ENCODE data around the gene HMBS.
"Not testable (repeated sequence)": the region's sequence is repeated elsewhere in the genome, so short reads cannot be mapped to it uniquely, and the experiment has no call there.

HMBS gene

GRCh38 chr11:119126675-119127268 is 42.1 kb downstream of the HMBS start:
- no peak overlapping the region for H3K4me3 ChIP-seq (ENCODE audit: low read length)
- H3K27me3 ChIP-seq (replicated peaks; ENCODE audit: control insufficient read depth, insufficient read depth, low read length): no peaks in the 10 kb centered on the region
- H3K36me3 ChIP-seq (ENCODE audit: control insufficient read depth, insufficient read depth, low read length, severe bottlenecking): peaks cover 30% of the 10 kb centered on the region
- no peaks in the 10 kb centered on the region for H3K9me3 ChIP-seq (ENCODE audit: control insufficient read depth, low read length)
- peaks cover 21% of the 10 kb centered on the region for H3K4me1 ChIP-seq (ENCODE audit: control insufficient read depth, insufficient read depth, low read length)
- no peak overlapping the region for H3K9ac ChIP-seq (ENCODE audit: low read length)
- DNase-seq (ENCODE audit: low read depth): no peak

DNA sequence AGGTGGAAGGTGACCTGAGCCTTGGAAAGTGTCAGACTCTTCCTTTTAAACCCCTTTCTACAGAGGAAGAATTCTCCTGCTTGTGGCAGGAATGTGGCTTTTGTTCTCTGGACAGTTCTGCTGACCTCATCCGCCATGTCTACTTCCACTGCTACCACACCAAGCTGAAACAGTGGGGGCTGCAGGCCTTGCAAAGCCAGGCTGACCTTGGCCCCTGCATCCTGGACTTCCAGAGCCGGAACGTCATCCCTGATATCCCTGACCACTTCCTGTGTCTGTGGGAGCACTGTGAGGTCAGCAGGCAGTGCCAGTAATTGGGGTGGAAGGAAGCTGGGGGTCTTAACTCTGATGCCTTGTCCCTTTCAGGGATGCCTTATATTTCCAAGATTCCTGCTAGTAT is 46.0 kb downstream of the HMBS start:
- Histone ChIP-seq H3K4me1 (ENCODE audit: control insufficient read depth, insufficient read depth, low read length) (peaks cover 3% of the 10 kb centered on the region), H3K27me3 (replicated peaks; ENCODE audit: control insufficient read depth, insufficient read depth, low read length) (no peaks in the 10 kb centered on the region), H3K36me3 (ENCODE audit: control insufficient read depth, insufficient read depth, low read length, severe bottlenecking) (peaks cover 49% of the 10 kb centered on the region), H3K9me3 (ENCODE audit: control insufficient read depth, low read length) (no peaks in the 10 kb centered on the region), H3K4me3 (ENCODE audit: low read length) (no peak overlapping the region), H3K9ac (ENCODE audit: low read length) (no peak overlapping the region)
- DNase-seq (ENCODE audit: low read depth): no peak

- H3K4me3 ChIP-seq (ENCODE audit: low read length): no peak overlapping the region
- no peaks in the 10 kb centered on the region for H3K4me1 ChIP-seq (ENCODE audit: control insufficient read depth, insufficient read depth, low read length)
- H3K36me3 ChIP-seq (ENCODE audit: control insufficient read depth, insufficient read depth, low read length, severe bottlenecking): peaks cover 49% of the 10 kb centered on the region
- no peaks in the 10 kb centered on the region for H3K27me3 ChIP-seq (replicated peaks; ENCODE audit: control insufficient read depth, insufficient read depth, low read length)
- peak; percentile 19 for DNase-seq (ENCODE audit: low read depth)
- H3K9ac ChIP-seq (ENCODE audit: low read length): no peak overlapping the region
- H3K9me3 ChIP-seq (ENCODE audit: control insufficient read depth, low read length): no peaks in the 10 kb centered on the region
Observed at GRCh38 chr11:119134389-119134978, 49.8 kb downstream of the HMBS start.

DNA sequence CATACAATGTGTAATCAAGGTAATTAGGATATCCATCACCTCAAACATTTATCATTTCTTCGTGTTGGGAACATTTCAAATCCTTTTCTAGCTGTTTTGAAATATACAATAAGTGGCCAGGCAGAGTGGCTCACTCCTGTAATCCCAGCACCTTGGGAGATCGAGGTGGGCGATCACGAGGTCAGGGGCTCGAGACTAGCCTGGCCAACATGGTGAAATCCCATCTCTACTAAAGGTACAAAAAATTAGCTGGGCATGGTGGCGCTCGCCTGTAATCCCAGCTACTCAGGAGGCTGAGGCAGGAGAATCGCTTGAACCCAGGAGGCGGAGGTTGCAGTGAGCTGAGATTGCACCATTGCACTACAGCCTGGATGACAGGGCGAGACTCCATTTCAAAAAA is 54.6 kb downstream of the HMBS start:
- not testable (repeated sequence) for H3K36me3 ChIP-seq (ENCODE audit: control insufficient read depth, insufficient read depth, low read length, severe bottlenecking); H3K27me3 ChIP-seq (replicated peaks; ENCODE audit: control insufficient read depth, insufficient read depth, low read length); H3K9me3 ChIP-seq (ENCODE audit: control insufficient read depth, low read length); H3K9ac ChIP-seq (ENCODE audit: low read length); H3K4me3 ChIP-seq (ENCODE audit: low read length); DNase-seq (ENCODE audit: low read depth); H3K4me1 ChIP-seq (ENCODE audit: control insufficient read depth, insufficient read depth, low read length)

All from adipocyte (in vitro differentiated cells).